Measurements from ENCODE around the gene USP10.

DNA sequence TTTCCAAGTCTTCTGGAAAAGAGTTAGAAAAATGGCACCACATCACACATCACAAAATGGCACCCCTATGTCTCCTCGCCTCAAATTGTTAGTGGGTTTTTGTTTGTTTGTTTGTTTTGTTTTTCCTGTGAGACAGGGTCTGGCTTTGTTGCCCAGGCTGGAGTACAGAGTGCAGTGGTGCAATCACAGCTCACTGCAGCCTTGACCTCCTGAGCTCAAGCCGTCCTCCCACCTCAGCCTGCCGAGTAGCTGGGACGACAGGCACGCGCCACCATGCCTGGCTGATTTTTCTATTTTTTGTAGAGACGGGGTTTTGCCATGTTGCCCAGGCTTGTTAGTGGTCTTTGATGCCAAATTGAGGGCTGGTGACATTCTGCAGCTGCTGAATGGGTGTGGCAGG lies 116.2 kb downstream of the USP10 start:
- TF ChIP-seq JUN (IDR thresholded peaks at IDR 0.05): no peak
- no peak for TF ChIP-seq FOSL2 (IDR thresholded peaks at IDR 0.05)
- no peak for TF ChIP-seq FOSL2 (CRISPR knock-in tag; IDR thresholded peaks at IDR 0.05)
- TF ChIP-seq, protein P1, sequence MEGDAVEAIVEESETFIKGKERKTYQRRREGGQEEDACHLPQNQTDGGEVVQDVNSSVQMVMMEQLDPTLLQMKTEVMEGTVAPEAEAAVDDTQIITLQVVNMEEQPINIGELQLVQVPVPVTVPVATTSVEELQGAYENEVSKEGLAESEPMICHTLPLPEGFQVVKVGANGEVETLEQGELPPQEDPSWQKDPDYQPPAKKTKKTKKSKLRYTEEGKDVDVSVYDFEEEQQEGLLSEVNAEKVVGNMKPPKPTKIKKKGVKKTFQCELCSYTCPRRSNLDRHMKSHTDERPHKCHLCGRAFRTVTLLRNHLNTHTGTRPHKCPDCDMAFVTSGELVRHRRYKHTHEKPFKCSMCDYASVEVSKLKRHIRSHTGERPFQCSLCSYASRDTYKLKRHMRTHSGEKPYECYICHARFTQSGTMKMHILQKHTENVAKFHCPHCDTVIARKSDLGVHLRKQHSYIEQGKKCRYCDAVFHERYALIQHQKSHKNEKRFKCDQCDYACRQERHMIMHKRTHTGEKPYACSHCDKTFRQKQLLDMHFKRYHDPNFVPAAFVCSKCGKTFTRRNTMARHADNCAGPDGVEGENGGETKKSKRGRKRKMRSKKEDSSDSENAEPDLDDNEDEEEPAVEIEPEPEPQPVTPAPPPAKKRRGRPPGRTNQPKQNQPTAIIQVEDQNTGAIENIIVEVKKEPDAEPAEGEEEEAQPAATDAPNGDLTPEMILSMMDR (IDR thresholded peaks at IDR 0.05): no peak
- no peak for TF ChIP-seq BHLHE40 (IDR thresholded peaks at IDR 0.05; ENCODE audit: low read depth, low read length)
- TF ChIP-seq RAD21 (conservative IDR thresholded peaks at IDR 0.05 in 1 of 2, IDR thresholded peaks at IDR 0.05 in 1 of 2): no peak

Measured in A549 (cell line).